Prostate gland (tissue), 2 donors: Measurements from ENCODE around the gene ECSCR.

Source experiments
- CTCF ChIP-seq, 4 experiments: fragments of 200-600 bp in 2 of 4; fragments of 450-650 bp in 2 of 4; sonication (generic) in 2 of 4; IDR thresholded peaks; 1 replicate in 3 of 4; 2 replicates in 1 of 4; pipeline ENCODE4 v1.5.1; 2016 to 2019; ENCODE audit warnings: antibody characterized with exemption in 4 of 4, mild to moderate bottlenecking in 2 of 4, moderate library complexity in 2 of 4
- POLR2A ChIP-seq: fragments of 450-650 bp; IDR thresholded peaks from one replicate; pipeline ENCODE4 v1.6.1; 2016; ENCODE audit warnings: antibody characterized with exemption, mild to moderate bottlenecking
- POLR2AphosphoS5 ChIP-seq: sonication (generic); formaldehyde crosslinking; IDR thresholded peaks from one replicate; pipeline ENCODE4 v1.6.1; 2017; ENCODE audit warnings: antibody characterized with exemption

- TF ChIP-seq CTCF (IDR thresholded peaks at IDR 0.05) (no peak), POLR2A (no peak), POLR2AphosphoS5 (no peak)
These were observed 61.0 kb downstream of the ECSCR start for GRCh38 chr5:139401546-139401945.
